NB4 (cell line): ENCODE data around the gene FBXO47.
A peak's percentile ranks its signal among the peaks of the same experiment; 100 is the strongest.
"Not testable (repeated sequence)": the region's sequence is repeated elsewhere in the genome, so short reads cannot be mapped to it uniquely, and the experiment has no call there.

Experiments used
- DNase-seq: peaks from one replicate; pipeline ENCODE4 v3.0.0; 2010; ENCODE audit warnings: low read depth
- H3K4me3 ChIP-seq: one replicate; pipeline ENCODE4 v1.5.1; 2011; ENCODE audit warnings: mild to moderate bottlenecking, low read depth, low read length, moderate library complexity
- CTCF ChIP-seq: IDR thresholded peaks from one replicate; pipeline ENCODE4 v1.5.1; 2012; ENCODE audit warnings: low read depth, low read length
- MAX ChIP-seq: IDR thresholded peaks from 2 replicates; pipeline ENCODE4 v1.6.1; 2011; ENCODE audit warnings: low read depth, low read length
- MYC ChIP-seq: IDR thresholded peaks from 2 replicates; pipeline ENCODE4 v1.6.1; 2011; ENCODE audit warnings: low read depth, low read length
- POLR2A ChIP-seq: IDR thresholded peaks from 2 replicates; pipeline ENCODE4 v1.6.1; 2011; ENCODE audit warnings: mild to moderate bottlenecking; ENCODE audit not compliant: insufficient read length; ENCODE audit errors: extremely low read depth

FBXO47 gene

DNA sequence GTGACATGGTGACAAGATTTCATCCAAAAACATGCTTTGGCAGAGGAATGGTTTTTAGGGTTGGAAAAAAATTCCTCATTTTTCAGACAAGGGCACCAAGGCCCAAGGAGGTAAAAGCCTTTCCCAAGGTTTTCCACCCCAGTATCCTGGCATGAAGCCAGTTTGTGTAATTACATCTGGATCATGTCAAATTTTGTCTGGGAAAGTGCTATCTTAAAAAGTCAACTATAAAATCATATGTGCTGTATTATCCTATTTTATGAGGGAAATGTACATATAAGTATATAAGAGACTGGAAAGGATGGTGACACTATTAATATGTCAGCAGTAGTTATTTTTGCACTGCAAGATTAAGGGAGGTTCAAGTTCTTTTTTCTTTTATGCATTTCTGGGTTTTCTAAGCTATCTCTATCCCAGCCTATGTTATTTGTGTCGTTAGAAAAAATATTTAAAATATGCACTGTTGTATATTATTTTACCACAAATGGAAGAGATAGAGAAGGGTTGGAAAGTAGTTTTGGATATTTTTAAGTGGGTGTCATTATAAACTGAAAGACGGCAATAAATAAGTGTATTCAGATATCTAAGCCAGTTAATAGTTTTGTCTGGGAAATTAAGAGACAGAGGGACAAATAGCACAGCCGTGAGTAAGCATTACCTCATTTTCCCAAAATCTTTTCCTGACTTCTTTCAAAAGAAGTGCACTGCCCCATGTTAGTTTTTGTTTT lies 13.5 kb upstream of the FBXO47 start:
- TF ChIP-seq CTCF = no peak
- no peak for TF ChIP-seq MYC
- TF ChIP-seq MAX = no peak
- TF ChIP-seq POLR2A = no peak
- no peak for DNase-seq
- no peak overlapping the region for H3K4me3 ChIP-seq

GRCh38 chr17:38978180-38978579 lies 11.0 kb upstream of the FBXO47 start:
- TF ChIP-seq CTCF (no peak), POLR2A (no peak), MYC (no peak), MAX (no peak)
- no peak overlapping the region for H3K4me3 ChIP-seq
- no peak for DNase-seq

- peak; percentile 93 for DNase-seq
- peak; percentile 59 for TF ChIP-seq MYC
- not testable (repeated sequence) for H3K4me3 ChIP-seq
These were observed 9.0 kb upstream of the FBXO47 start for GRCh38 chr17:38976187-38976551.

GRCh38 chr17:38970804-38971203 lies 3.6 kb upstream of the FBXO47 start:
- no peak for DNase-seq
- no peak overlapping the region for H3K4me3 ChIP-seq
- TF ChIP-seq POLR2A = no peak
- no peak for TF ChIP-seq MAX
- TF ChIP-seq CTCF = no peak
- no peak for TF ChIP-seq MYC

- no peak overlapping the region for H3K4me3 ChIP-seq
- no peak for DNase-seq
- TF ChIP-seq CTCF = no peak
- TF ChIP-seq POLR2A = no peak
- no peak for TF ChIP-seq MYC
These were observed 2.9 kb upstream of the FBXO47 start for GRCh38 chr17:38970128-38970527.

DNA sequence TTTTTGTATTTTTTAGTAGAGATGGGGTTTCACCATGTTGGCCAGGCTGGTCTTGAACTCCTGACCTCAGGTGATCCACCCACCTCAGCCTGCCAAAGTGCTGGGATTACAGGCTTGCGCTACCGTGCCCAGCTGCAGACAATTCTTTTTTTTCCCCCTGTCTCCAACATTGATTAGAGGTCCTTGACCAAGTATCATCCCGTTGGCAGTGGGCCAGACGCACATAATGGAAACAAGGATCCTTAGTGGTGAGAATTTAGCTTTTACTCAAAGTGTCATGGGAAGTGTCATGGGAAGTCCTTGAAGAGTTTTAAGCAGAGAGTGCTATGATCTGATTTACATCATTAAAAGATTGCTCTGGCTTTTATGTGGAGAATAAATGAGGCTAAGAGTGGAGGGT lies 2.1 kb upstream of the FBXO47 start:
- H3K4me3 ChIP-seq = no peak overlapping the region
- no peak for TF ChIP-seq MAX
- DNase-seq = no peak

DNA sequence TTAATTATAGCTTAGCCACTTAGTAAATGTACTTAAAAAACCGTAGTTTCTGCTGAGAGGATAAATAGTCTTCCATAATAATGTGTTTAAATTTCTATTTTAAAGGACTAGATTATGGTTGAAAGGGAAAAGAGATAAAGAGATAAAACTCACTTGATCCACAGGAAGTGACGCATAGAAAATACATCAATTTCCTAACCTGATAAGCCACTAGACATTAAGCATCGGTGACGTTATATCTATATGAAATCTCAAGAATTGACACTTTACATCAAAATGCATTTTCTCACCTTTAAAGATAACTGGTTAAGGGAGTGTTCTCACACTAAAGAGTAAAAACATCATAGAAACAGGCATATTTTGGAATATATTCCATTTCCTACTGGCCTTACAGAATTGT lies 5.8 kb downstream of the FBXO47 start:
- DNase-seq = no peak

More for the DNA sequence above, 5.8 kb downstream of the FBXO47 start:
- TF ChIP-seq MAX = no peak
- TF ChIP-seq CTCF = no peak
- no peak for TF ChIP-seq POLR2A
- TF ChIP-seq MYC = no peak
- no peak overlapping the region for H3K4me3 ChIP-seq
